Loucy (cell line): ENCODE results near the gene ATP11A.

ENCODE experiments used
- CTCF ChIP-seq: fragments of 200-600 bp; sonication (generic); conservative IDR thresholded peaks from 2 replicates; pipeline ENCODE4 v1.5.1; 2014; ENCODE audit warnings: mild to moderate bottlenecking, antibody characterized with exemption, low read length
- EZH2phosphoT487 ChIP-seq: fragments of 200-600 bp; IDR thresholded peaks from 2 replicates; pipeline ENCODE4 v1.6.1; 2018; ENCODE audit warnings: antibody characterized with exemption, mild to moderate bottlenecking, moderate library complexity, borderline replicate concordance

- TF ChIP-seq CTCF (no peak), EZH2phosphoT487 (no peak)
Observed at GRCh38 chr13:112712451-112713207, 22.8 kb downstream of the ATP11A start.
